HEK293 (cell line): ENCODE data around the gene LAG3.
A peak's percentile ranks its signal among the peaks of the same experiment; 100 is the strongest.

ENCODE experiments used
- CTCF ChIA-PET: fragments of 350-600 bp; formaldehyde crosslinking; extraction: SDS; loops from one replicate; lab custom pipeline; 2021; ENCODE audit warnings: antibody characterized with exemption; lab: Yijun Ruan, JAX
- POLR2A ChIA-PET: fragments of 300-600 bp; formaldehyde crosslinking; extraction: SDS; loops from one replicate; lab custom pipeline; 2020; ENCODE audit warnings: antibody characterized with exemption, inconsistent platforms; lab: Yijun Ruan, JAX
- H3K27ac ChIP-seq: fragments of 200-500 bp; sonication (Bioruptor generic); 2 replicates; pipeline ENCODE4 v1.5.1; 2014; ENCODE audit warnings: low read depth, low read length, control low read depth, inconsistent platforms; ENCODE audit errors: extremely low read depth
- H3K36me3 ChIP-seq, 2 experiments: fragments of 200-500 bp in 1 of 2; sonication (Bioruptor generic) in 1 of 2; 1 replicate in 1 of 2; 2 replicates in 1 of 2; pipeline ENCODE4 v1.5.1; 2014 to 2017; ENCODE audit warnings: inconsistent platforms in 2 of 2, low read length in 2 of 2; ENCODE audit not compliant: control insufficient read depth in 2 of 2, insufficient read depth in 1 of 2
- H3K4me1 ChIP-seq: fragments of 200-500 bp; sonication (Bioruptor generic); 2 replicates; pipeline ENCODE4 v1.5.1; 2014; ENCODE audit warnings: mild to moderate bottlenecking, low read length, inconsistent platforms; ENCODE audit not compliant: control insufficient read depth, insufficient read depth
- H3K4me3 ChIP-seq: 2 replicates; pipeline ENCODE4 v1.5.1; 2011; ENCODE audit warnings: low read depth, mild to moderate bottlenecking, control low read depth, low read length, moderate library complexity
- H3K9me3 ChIP-seq: fragments of 200-500 bp; sonication (Bioruptor generic); 2 replicates; pipeline ENCODE4 v1.5.1; 2014; ENCODE audit warnings: low read depth, low read length, inconsistent platforms; ENCODE audit not compliant: control insufficient read depth, insufficient read depth
- MZF1 ChIP-seq: fragments of 450-650 bp; formaldehyde crosslinking; IDR thresholded peaks from 2 replicates; pipeline ENCODE4 v1.5.1; 2017; ENCODE audit warnings: missing biosample characterization, missing genetic modification characterization, borderline replicate concordance
- SCRT2 ChIP-seq: fragments of 450-650 bp; formaldehyde crosslinking; IDR thresholded peaks from 2 replicates; pipeline ENCODE4 v1.5.1; 2016; ENCODE audit warnings: missing biosample characterization, missing genetic modification characterization
- ZNF211 ChIP-seq: fragments of 450-650 bp; formaldehyde crosslinking; IDR thresholded peaks from 2 replicates; pipeline ENCODE4 v1.5.1; 2016; ENCODE audit warnings: low read depth, missing biosample characterization, missing genetic modification characterization
- ZNF274 ChIP-seq, 2 experiments: fragments of 200-500 bp in 1 of 2; fragments of 450-650 bp in 1 of 2; sonication (Bioruptor generic) in 1 of 2; formaldehyde crosslinking in 1 of 2; IDR thresholded peaks; 2 replicates each; pipeline versions ENCODE4 v1.5.1 to v1.6.1; 2014 to 2016; ENCODE audit warnings: borderline replicate concordance in 1 of 2, inconsistent platforms in 1 of 2, low read length in 1 of 2, missing biosample characterization in 1 of 2, missing genetic modification characterization in 1 of 2
- ZNF677 ChIP-seq: fragments of 450-650 bp; IDR thresholded peaks from 2 replicates; pipeline ENCODE4 v1.5.0; 2018; ENCODE audit warnings: missing biosample characterization, mild to moderate bottlenecking, missing genetic modification characterization, moderate library complexity
- ZNF701 ChIP-seq: fragments of 450-650 bp; formaldehyde crosslinking; IDR thresholded peaks from 2 replicates; pipeline ENCODE4 v1.5.1; 2016; ENCODE audit warnings: missing biosample characterization, missing genetic modification characterization
- ZNF792 ChIP-seq: fragments of 450-650 bp; formaldehyde crosslinking; IDR thresholded peaks from 2 replicates; pipeline ENCODE4 v1.5.1; 2016; ENCODE audit warnings: missing biosample characterization, missing genetic modification characterization
- ZNF843 ChIP-seq: fragments of 450-650 bp; formaldehyde crosslinking; IDR thresholded peaks from 2 replicates; pipeline ENCODE4 v1.5.1; 2016; ENCODE audit warnings: missing biosample characterization, missing genetic modification characterization
- TF ChIP-seq, protein P1 (sequence below): fragments of 450-650 bp; formaldehyde crosslinking; conservative IDR thresholded peaks from 2 replicates; pipeline ENCODE4 v1.5.1; 2016; ENCODE audit warnings: low read depth, missing biosample characterization, missing genetic modification characterization
- TF ChIP-seq, protein P2 (sequence below): fragments of 450-650 bp; formaldehyde crosslinking; IDR thresholded peaks from 2 replicates; pipeline ENCODE4; 2016; ENCODE audit warnings: missing biosample characterization, missing genetic modification characterization
- TF ChIP-seq, protein P3 (sequence below): fragments of 450-650 bp; formaldehyde crosslinking; IDR thresholded peaks from 2 replicates; pipeline ENCODE4 v1.5.1; 2017; ENCODE audit warnings: missing biosample characterization, missing genetic modification characterization
- TF ChIP-seq, protein P4 (sequence below): sonication (generic); formaldehyde crosslinking; IDR thresholded peaks from 2 replicates; pipeline ENCODE4 v1.8.1; 2022; ENCODE audit warnings: mild to moderate bottlenecking, moderate library complexity, missing genetic modification reagents
- TF ChIP-seq, protein P5 (sequence below): fragments of 450-650 bp; formaldehyde crosslinking; IDR thresholded peaks from 2 replicates; pipeline ENCODE4 v1.5.1; 2016; ENCODE audit warnings: missing biosample characterization, missing genetic modification characterization
- TF ChIP-seq, protein P6 (sequence below): fragments of 450-650 bp; formaldehyde crosslinking; IDR thresholded peaks from 2 replicates; pipeline ENCODE4 v1.5.1; 2016; ENCODE audit warnings: missing biosample characterization, missing genetic modification characterization
- TF ChIP-seq, protein P7 (sequence below): fragments of 450-650 bp; formaldehyde crosslinking; IDR thresholded peaks from 2 replicates; pipeline ENCODE4 v1.5.1; 2016; ENCODE audit warnings: missing biosample characterization, missing genetic modification characterization

LAG3 gene

DNA sequence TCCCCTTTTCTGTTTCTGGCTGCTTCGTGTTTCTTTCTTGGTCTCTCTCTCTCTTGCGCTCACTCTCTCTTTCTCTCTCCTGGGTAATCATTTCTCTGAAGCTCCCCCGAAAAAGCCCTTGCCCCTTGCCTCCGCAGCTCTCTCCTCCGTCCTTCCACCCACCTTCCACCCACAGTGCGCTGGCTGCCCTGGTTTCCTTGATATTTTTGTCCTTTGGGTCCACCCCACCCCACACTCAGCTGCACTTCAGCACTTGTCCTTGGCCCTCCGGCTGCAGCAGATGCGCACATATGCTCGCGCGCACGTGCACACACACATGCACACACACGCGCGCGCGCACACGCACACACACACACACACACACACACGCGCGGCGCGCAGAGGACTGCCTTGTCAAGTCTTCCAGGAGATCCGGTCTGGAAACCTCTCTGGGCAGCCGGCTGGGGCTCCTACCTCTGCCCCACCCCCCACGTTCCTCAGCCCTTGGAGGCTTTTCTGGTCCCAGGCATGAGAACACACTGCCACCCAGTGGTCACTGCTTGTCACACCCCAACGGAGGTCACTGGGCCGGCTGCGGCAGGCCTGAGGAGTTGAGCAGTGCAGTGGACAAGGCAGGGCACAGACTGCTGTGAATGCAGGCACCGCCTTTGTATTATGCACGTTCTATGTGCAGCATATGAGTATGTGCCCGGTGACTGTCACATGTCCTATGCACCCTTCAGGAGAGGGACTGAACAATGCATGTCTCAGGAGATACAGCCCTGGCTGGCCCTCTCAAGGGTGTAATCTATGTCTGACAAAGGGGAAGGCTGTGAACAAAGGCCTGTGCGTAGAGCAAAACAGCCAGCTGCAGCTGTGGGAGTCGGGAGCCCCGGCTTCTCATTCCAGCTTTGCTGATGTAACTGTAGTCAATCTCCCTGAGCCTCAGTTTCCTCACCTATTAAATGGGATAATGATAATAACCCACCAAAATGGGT, 6.5 kb downstream of the LAG3 start (continued):
- TF ChIP-seq, protein P1, sequence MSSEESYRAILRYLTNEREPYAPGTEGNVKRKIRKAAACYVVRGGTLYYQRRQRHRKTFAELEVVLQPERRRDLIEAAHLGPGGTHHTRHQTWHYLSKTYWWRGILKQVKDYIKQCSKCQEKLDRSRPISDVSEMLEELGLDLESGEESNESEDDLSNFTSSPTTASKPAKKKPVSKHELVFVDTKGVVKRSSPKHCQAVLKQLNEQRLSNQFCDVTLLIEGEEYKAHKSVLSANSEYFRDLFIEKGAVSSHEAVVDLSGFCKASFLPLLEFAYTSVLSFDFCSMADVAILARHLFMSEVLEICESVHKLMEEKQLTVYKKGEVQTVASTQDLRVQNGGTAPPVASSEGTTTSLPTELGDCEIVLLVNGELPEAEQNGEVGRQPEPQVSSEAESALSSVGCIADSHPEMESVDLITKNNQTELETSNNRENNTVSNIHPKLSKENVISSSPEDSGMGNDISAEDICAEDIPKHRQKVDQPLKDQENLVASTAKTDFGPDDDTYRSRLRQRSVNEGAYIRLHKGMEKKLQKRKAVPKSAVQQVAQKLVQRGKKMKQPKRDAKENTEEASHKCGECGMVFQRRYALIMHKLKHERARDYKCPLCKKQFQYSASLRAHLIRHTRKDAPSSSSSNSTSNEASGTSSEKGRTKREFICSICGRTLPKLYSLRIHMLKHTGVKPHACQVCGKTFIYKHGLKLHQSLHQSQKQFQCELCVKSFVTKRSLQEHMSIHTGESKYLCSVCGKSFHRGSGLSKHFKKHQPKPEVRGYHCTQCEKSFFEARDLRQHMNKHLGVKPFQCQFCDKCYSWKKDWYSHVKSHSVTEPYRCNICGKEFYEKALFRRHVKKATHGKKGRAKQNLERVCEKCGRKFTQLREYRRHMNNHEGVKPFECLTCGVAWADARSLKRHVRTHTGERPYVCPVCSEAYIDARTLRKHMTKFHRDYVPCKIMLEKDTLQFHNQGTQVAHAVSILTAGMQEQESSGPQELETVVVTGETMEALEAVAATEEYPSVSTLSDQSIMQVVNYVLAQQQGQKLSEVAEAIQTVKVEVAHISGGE (tag by site-specific recombination), result peak; percentile 38

DNA sequence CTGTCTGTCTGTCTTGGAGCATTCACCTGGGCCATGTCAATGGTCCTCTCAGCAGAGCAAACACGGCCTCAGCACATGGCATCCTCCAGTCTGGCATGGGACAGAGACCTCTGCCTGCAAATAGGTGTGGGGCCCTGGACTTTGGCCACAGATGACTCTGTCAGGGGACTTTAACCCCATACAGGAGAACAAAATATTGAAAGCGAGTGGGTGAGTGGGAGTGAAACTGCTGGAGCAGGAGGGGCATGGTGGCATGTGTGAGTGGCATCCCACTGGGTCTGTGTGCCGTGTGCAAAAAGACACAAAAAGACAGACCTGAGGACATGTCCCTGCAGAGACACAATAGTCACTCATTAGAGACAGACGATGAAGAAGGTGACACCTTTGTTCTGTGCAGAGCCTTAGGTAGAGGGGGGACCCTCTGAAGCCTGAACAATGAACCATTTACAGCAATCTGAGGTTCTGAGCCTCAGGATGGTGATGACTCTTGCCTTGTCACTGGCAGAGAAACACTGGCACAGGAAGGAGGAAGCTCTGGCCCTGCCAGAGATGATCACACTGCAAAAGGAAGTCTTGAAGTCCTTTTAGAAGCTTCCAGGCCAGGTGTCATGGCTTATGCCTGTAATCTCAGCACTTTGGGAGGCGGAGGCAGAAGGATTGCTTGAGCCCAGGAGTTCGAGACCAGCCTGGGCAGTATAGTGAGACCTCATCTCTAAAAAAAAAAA, 7.5 kb downstream of the LAG3 start:
- Histone ChIP-seq H3K36me3 (no peaks in the 10 kb centered on the region), H3K4me3 (no peak overlapping the region), H3K9me3 (no peaks in the 10 kb centered on the region), H3K27ac (no peak overlapping the region), H3K4me1 (peaks cover 7% of the 10 kb centered on the region)
- CTCF ChIA-PET, result interaction anchor here (0.6 to 8.3 kb wide), 13 partner anchors 9 to 360 kb away, joined by 3 to 93 read pairs (median 4); partner anchors contain the start of genes CD4, MLF2 and PTMS
- TF ChIP-seq ZNF274 (IDR thresholded peaks at IDR 0.05; ENCODE audit: low read length) (no peak), ZNF274 (tag by site-specific recombination; IDR thresholded peaks at IDR 0.05; ENCODE audit: borderline replicate concordance) (no peak), MZF1 (no peak), ZNF677 (no peak)
- POLR2A ChIA-PET, result interaction anchor here (1.0 kb wide), 1 partner anchor 91 kb away, joined by 4 read pairs; the partner anchor contains the start of gene ZNF384

DNA sequence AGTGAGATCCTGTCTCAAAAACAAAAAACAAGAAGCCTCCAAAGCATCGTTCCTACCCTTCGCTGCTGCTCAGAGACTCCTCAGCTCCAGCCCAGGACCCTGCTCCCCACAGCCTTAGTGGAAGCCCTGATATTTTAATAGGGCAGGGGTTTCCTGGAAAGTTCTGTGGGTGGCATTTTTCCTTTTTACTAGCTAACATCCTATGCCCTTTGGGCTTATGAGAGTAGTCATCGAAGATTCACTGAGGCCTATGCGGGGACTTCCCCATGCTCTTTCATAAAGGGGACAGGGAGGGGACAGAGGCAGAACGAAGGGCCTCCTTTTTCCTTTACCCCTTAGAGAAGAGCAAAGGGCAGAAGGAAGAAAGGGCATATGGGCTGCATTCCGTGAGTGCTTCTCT, 8.3 kb downstream of the LAG3 start:
- CTCF ChIA-PET, result interaction anchor here (0.7 to 8.3 kb wide), 10 partner anchors 9 to 128 kb away, joined by 3 to 71 read pairs (median 4); partner anchors contain the start of genes CD4, MLF2, PTMS and USP5
- Histone ChIP-seq H3K9me3 (no peaks in the 10 kb centered on the region), H3K36me3 (no peaks in the 10 kb centered on the region), H3K4me1 (peaks cover 7% of the 10 kb centered on the region), H3K27ac (no peak overlapping the region), H3K4me3 (no peak overlapping the region)
- POLR2A ChIA-PET, result interaction anchor here (0.6 to 1.1 kb wide), 3 partner anchors 35 to 91 kb away, joined by 3 to 4 read pairs (median 4); partner anchors contain the start of gene ZNF384
- TF ChIP-seq, protein P2, sequence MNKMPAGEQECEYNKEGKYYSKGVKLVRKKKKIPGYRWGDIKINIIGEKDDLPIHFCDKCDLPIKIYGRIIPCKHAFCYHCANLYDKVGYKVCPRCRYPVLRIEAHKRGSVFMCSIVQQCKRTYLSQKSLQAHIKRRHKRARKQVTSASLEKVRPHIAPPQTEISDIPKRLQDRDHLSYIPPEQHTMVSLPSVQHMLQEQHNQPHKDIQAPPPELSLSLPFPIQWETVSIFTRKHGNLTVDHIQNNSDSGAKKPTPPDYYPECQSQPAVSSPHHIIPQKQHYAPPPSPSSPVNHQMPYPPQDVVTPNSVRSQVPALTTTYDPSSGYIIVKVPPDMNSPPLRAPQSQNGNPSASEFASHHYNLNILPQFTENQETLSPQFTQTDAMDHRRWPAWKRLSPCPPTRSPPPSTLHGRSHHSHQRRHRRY (tag by site-specific recombination), result no peak
- TF ChIP-seq ZNF701 (tag by site-specific recombination) (no peak), SCRT2 (tag by site-specific recombination) (no peak), MZF1 (no peak), ZNF843 (tag by site-specific recombination) (no peak), ZNF211 (tag by site-specific recombination) (no peak), ZNF792 (no peak)
- TF ChIP-seq, protein P3, sequence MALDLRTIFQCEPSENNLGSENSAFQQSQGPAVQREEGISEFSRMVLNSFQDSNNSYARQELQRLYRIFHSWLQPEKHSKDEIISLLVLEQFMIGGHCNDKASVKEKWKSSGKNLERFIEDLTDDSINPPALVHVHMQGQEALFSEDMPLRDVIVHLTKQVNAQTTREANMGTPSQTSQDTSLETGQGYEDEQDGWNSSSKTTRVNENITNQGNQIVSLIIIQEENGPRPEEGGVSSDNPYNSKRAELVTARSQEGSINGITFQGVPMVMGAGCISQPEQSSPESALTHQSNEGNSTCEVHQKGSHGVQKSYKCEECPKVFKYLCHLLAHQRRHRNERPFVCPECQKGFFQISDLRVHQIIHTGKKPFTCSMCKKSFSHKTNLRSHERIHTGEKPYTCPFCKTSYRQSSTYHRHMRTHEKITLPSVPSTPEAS (tag by site-specific recombination), result no peak
- TF ChIP-seq, protein P4, sequence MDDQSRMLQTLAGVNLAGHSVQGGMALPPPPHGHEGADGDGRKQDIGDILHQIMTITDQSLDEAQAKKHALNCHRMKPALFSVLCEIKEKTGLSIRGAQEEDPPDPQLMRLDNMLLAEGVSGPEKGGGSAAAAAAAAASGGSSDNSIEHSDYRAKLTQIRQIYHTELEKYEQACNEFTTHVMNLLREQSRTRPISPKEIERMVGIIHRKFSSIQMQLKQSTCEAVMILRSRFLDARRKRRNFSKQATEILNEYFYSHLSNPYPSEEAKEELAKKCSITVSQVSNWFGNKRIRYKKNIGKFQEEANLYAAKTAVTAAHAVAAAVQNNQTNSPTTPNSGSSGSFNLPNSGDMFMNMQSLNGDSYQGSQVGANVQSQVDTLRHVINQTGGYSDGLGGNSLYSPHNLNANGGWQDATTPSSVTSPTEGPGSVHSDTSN (CRISPR knock-in tag), result no peak
- TF ChIP-seq, protein P5, sequence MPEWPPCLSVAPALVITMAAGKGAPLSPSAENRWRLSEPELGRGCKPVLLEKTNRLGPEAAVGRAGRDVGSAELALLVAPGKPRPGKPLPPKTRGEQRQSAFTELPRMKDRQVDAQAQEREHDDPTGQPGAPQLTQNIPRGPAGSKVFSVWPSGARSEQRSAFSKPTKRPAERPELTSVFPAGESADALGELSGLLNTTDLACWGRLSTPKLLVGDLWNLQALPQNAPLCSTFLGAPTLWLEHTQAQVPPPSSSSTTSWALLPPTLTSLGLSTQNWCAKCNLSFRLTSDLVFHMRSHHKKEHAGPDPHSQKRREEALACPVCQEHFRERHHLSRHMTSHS, result no peak
- TF ChIP-seq, protein P6, sequence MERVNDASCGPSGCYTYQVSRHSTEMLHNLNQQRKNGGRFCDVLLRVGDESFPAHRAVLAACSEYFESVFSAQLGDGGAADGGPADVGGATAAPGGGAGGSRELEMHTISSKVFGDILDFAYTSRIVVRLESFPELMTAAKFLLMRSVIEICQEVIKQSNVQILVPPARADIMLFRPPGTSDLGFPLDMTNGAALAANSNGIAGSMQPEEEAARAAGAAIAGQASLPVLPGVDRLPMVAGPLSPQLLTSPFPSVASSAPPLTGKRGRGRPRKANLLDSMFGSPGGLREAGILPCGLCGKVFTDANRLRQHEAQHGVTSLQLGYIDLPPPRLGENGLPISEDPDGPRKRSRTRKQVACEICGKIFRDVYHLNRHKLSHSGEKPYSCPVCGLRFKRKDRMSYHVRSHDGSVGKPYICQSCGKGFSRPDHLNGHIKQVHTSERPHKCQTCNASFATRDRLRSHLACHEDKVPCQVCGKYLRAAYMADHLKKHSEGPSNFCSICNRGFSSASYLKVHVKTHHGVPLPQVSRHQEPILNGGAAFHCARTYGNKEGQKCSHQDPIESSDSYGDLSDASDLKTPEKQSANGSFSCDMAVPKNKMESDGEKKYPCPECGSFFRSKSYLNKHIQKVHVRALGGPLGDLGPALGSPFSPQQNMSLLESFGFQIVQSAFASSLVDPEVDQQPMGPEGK (tag by site-specific recombination), result no peak
- TF ChIP-seq, protein P7, sequence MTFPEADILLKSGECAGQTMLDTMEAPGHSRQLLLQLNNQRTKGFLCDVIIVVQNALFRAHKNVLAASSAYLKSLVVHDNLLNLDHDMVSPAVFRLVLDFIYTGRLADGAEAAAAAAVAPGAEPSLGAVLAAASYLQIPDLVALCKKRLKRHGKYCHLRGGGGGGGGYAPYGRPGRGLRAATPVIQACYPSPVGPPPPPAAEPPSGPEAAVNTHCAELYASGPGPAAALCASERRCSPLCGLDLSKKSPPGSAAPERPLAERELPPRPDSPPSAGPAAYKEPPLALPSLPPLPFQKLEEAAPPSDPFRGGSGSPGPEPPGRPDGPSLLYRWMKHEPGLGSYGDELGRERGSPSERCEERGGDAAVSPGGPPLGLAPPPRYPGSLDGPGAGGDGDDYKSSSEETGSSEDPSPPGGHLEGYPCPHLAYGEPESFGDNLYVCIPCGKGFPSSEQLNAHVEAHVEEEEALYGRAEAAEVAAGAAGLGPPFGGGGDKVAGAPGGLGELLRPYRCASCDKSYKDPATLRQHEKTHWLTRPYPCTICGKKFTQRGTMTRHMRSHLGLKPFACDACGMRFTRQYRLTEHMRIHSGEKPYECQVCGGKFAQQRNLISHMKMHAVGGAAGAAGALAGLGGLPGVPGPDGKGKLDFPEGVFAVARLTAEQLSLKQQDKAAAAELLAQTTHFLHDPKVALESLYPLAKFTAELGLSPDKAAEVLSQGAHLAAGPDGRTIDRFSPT (tag by site-specific recombination), result no peak
